NCI-H1092 treated with DMSO at 0.1 percent for 48 hours (cell line): ENCODE data around the gene NPHP3.
A peak's percentile ranks its signal among the peaks of the same experiment; 100 is the strongest.

Source experiments
- DNase-seq: peaks from one replicate; lab custom pipeline; 2025; lab: John Stamatoyannopoulos, UW

Gene NPHP3

DNA sequence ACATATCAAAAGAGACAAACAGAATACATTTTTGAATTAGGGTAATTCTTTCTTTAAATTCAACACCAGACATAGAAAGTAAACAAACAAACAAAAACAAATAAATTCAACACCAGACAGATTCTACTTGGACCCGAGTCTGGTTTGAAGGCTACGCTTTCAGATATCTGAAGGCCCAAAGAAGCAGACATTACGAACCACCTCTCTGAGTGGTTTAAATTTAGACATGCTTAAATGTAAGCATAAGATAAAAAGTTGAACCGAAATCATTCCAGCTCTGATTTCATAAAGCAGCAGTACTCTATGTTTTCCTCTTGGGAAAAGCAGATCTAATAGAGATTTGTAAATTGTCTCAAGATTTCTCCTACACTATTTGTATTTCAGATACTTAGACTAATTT is 32.2 kb downstream of the NPHP3 start:
- DNase-seq, result no peak

GRCh38 chr3:132682201-132682600 is 40.0 kb downstream of the NPHP3 start:
- DNase-seq, result no peak

DNA sequence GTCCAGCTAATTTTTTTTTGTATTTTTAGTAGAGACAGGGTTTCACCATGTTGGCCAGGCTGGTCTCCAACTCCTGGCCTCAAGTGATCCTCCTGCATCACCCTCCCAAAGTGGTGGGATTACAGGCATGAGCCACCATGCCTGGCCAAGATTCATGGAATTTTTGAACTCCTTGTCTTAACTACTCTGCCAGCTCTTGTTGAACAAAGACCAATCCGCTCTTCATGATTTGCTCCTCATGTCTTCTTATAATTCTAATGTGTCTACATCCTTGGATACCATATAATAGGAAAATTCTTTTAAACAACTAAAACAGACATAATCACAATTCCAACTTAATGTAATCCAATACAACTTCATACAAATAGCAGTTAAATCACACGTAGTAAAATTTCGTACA is 40.8 kb downstream of the NPHP3 start:
- DNase-seq, result no peak

DNA sequence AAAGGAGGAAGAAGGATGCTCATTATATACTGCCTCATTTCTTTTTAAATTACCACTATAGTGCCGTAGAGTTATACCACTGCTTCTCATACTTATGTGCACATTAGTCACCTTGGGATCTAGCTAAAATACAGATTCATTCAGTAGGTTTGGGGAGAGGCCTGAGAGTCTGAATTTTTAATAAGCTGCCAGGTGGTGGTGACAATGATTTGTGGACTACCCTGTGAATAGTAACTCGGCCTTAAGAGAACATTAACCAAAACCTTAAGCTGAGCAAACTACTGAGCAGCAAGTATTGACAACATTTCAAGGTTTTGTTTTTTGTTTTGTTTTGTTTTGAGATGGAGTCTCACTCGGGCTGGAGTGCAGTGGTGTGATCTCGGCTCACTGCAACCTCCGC is 42.3 kb downstream of the NPHP3 start:
- DNase-seq, result no peak

- DNase-seq, result no peak
Measured at GRCh38 chr3:132675408-132675807, 46.8 kb downstream of the NPHP3 start.

DNA sequence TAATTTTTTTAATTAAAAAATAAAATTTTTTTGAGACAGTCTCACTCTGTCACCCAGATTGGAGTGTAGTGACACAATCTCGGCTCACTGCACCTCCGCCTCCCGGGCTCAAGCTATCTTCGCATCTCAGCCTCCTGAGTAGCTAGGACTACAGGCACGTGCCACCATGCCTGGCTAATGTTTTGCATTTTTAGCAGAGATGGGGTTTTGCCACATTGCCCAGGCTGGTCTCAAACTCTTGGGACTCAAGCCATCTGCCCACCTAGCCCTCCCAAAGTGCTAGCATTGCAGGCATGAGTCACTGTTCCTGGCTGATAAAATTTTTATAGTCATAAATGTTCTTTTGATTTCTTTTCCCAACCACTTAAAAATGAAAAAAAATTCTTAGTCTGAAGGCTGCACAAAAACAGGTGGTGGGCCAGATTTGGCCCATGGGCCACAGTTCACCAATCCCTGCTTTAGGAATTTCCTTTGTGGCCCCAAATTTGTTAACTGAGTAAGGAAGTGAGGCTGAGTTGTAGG is 52.9 kb downstream of the NPHP3 start:
- no peak for DNase-seq

DNA sequence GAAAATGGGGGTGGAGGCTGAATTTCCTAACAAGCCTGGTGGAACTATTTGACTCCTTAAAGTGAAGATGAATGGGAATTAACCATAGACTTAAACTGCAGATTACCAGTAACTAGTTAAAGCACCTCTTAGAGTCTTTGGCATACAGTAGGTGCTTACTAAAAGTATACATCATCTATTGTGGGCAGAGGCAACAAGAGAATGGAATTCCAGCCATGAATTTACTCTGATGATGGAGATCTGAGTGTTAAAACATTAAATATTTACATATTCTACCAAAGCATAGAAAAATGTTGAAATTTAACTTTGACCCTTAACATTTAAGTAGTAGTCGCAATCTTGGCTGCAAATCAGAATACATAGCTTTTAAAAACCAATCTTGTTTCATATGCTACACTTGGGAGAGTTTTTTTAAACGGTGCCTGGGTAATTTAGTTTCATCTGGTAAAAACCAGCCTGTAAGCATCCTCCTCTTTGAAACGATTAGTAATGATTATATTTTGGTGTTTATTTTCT is 56.9 kb downstream of the NPHP3 start:
- no peak for DNase-seq

- no peak for DNase-seq
Measured at GRCh38 chr3:132662212-132662611, 60.0 kb downstream of the NPHP3 start.

GRCh38 chr3:132661101-132661500 is 61.1 kb downstream of the NPHP3 start:
- no peak for DNase-seq

GRCh38 chr3:132660811-132661070 is 61.5 kb downstream of the NPHP3 start:
- no peak for DNase-seq

DNA sequence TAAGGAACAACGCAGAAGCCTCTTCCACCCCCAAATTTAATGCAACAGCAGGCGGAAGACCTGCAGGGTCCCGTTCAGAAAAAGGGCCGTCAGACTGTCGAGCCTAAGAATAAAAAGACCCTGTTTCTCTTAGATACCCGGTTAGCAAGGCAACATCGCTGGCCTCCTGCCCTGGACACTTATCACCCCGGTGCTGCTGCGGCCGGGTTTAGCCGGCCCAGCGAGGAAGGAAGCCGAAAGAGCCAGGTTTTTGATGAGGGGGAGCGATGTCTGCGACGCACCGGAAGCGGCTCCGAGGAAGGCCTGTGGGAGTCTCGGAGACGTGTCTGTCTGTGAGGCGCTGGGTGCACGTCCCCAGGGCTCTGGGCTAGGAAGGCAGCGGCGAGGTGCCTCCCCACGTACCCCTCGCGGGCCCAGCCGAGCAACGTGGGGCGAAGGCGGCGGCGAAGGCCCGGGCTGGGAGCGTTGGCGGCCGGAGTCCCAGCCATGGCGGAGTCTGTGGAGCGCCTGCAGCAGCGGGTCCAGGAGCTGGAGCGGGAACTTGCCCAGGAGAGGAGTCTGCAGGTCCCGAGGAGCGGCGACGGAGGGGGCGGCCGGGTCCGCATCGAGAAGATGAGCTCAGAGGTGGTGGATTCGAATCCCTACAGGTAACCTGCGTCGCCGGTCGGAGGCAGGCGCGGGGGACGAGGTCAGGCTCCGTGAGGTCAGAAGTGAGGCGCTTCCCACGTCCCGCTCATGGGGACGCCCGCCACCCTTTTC is 62.0 kb downstream of the NPHP3 start, which contains the start of gene UBA5:
TSS of gene UBA5 (plus strand) at position 278 of the 759 bp plus-strand sequence. CDS start at position 487, 209 bp downstream.
- peak; percentile 77 for DNase-seq

GRCh38 chr3:132659365-132660051 is 62.7 kb downstream of the NPHP3 start, which contains the start of gene ACAD11:
Gene ACAD11, minus strand, starts transcription at chr3:132659809. Its CDS starts 58 bp downstream, at chr3:132659751.
- DNase-seq, result peak; percentile 77

- DNase-seq, result no peak
Measured at GRCh38 chr3:132659000-132659364, 63.2 kb downstream of the NPHP3 start.

GRCh38 chr3:132657869-132658747 is 64.1 kb downstream of the NPHP3 start:
- DNase-seq, result no peak

- DNase-seq, result no peak
Measured at GRCh38 chr3:132655471-132655870, 66.7 kb downstream of the NPHP3 start.

DNA sequence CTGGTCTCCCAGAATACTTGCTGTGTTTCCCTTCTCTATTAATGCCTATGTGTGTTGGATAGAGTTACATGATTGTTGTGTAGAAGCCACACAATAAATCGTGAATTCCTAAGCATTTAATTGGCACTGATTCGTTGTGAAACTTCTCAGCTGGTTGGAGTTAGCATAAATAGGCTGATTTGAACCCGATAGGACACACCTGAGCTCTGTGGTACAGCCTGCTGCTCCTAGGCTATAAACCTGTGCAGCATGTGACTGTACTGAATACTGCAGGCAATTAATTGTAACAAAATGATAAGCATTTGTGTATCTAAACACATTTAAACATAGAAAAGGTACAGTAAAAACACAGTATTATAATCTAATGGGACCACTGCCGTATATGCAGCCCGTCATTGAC is 67.5 kb downstream of the NPHP3 start:
- no peak for DNase-seq

DNA sequence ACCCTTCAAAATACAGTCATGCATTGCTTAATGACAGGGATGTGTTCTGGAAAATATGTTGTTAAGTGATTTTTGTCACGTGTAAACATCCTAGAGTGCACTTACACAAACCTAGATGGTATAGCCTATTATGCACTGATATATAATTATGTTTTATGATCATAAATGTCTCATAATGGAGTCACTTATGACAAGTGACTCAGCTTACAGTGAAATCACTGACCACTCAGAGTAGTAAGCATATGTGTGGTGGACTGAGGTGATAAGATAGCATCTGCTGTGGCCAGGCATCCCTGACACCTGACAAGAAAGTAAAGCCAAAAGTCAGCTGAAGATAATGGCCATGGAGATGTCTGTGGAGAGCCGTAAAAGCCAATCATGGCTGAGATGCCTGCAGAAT is 68.0 kb downstream of the NPHP3 start:
- peak; percentile 21 for DNase-seq

- no peak for DNase-seq
Measured at GRCh38 chr3:132652640-132653270, 69.5 kb downstream of the NPHP3 start.

DNA sequence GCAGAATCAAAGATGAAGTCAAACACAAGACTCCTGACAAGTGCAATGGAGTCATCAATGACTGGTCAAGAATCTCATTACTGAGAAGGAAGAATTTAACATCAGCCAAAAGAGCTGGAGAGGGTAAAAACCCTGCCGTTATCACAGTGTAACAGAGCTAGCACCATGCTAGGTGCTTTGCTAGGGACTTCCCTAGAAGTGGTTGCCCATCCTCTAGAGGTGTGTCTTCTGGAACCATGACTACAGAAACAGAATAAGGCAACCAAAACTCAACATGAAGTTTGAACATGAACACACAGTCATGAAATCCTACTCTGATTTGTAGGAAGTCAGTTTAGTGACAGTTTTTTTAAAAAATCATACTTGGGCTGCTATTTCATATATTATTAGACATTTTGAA is 72.1 kb downstream of the NPHP3 start:
- no peak for DNase-seq

- DNase-seq, result no peak
Measured at GRCh38 chr3:132645058-132645457, 77.2 kb downstream of the NPHP3 start.

DNA sequence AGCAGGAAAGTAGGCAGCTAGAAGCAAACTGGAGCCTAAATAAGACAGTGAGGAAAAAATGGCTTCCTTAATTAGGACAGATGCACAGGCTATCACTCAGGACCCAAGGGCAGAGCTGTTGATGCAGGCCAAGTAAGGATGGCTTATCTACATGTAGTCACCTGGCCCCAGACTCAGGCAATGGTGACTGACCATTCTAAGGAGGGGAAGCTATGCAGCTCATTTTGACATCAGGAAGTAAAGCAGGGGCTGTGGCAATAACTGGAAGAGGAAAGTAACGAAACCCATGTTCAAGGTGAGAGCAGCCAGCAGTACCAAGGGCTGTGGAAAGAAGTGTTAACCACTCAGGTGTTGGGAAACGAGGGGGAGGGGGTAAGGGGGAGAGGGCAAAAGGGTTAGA is 78.8 kb downstream of the NPHP3 start:
- DNase-seq, result no peak

GRCh38 chr3:132642539-132642847 is 79.7 kb downstream of the NPHP3 start:
- no peak for DNase-seq
